ENCODE data around the gene KCNJ11.

The KCNJ11 gene

DNA sequence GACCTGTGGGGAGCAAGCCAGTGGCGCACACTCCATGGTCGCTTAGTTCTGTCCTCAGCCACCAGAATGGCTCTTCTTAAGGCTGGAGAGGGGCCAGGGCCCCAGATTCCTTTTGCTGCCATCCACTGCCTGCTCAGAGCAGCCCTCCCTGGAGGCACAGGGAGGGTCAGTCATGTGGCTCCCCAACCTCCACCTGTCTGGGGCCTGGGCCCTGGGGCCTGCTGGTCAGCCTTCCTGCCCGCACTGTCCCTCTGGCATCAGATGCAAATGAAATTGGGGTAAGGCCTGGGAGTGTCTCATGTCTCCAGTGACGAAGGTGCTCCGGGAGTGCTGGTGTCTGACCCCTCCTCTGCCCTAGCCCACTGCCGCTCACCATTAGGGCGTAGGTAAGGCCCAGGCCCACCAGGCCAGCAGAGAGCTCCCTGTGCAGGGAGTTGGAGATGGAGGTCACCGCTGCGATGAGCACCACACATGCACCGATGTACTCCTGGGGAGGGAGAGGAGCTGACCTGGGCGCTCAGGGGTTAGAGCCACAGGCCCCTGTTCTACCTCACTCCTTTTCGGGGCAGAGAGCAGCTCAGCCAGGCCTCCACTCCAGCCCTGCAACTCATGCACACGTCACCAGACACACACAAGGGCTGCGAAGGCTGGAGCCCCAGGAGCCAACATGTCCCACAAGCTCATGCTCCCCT lies 9.0 kb upstream of the KCNJ11 start:
- no peak for FAIRE-seq

DNA sequence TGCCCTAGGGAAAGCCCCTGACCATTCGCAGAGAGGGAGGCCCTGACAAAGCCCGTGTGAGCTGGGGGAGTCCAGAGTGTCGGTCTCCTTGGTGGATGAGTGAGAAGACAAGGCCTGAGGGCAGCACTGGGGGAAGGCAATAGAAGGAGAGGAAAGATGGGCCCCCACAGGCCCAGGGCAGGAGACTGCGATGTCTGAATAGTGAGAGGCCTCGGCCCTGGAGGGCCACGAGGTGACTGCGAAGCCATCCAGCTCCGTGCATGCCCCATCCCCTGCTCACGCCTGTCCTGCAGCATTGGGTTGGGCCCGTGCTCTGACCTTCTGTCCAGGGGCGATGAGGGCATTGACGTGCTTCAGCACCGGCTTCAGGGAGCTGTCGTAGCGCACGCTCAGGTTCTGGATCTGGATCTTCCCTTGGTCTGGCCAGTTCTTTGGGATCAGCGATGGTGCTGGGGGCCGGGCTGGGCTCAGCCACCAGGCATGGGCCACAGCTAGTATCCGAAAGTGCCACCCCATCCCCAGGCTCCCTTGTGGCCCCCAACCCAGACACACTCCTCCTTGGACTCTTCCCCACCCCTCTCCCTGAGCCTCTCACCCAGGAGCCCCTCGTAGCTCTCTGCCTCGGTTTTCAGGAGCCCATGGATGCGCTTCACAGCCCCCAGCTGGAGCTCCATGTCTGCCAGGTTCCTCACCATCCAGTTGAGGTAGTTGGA lies 8.3 kb upstream of the KCNJ11 start:
- TF ChIP-seq CTCF (IDR thresholded peaks at IDR 0.05; ENCODE audit: insufficient read depth, missing control alignments): no peak
- FAIRE-seq (no peak), DNase-seq (ENCODE audit: insufficient read length, low spot score) (no peak)

More for the DNA sequence above, 9.0 kb upstream of the KCNJ11 start:
- TF ChIP-seq CTCF (IDR thresholded peaks at IDR 0.05; ENCODE audit: insufficient read depth, missing control alignments): no peak
- DNase-seq (ENCODE audit: insufficient read length, low spot score): no peak

DNA sequence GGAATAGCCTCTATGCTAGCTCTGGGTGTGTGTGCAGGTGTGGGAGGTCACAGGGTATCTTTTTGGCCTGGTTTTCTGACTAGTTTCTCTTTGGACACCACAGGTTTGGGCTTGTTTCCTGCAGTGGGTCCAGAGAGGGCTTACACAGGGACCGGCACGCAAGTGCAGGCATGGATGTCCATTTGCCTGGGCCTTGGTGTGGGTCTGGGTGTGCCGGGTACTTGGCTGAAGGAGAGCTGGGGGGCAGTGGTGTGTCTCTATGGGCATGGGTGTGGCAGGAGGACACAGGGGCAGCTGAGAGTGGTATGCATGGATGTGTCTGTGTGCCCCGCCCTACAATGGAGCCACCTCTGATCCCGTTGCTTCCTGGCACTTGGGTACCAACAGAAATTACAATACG lies 7.5 kb upstream of the KCNJ11 start:
- DNase-seq (ENCODE audit: insufficient read length, low spot score) (no peak), FAIRE-seq (no peak)
- no peak for TF ChIP-seq CTCF (IDR thresholded peaks at IDR 0.05; ENCODE audit: insufficient read depth, missing control alignments)

DNA sequence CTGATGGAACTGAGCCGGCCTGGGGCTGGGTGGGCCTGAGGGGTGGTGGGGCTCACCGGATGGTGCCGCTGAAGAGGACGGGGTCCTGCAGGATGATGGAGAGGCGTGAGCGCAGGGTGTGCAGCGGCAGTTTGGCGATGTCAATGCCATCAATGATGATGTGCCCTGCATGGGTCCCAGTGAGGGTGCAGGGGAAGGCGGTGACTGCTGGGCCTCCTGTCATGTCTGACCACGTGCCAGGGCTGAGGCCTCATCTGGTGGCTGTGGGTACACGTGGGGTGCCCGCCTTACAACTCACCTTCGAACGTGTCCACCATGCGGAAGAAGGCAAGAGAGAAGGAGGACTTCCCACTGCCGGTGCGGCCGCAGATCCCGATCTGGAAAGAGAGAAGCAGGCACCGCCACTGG lies 7.1 kb upstream of the KCNJ11 start:
- FAIRE-seq (no peak), DNase-seq (ENCODE audit: insufficient read length, low spot score) (no peak)
- TF ChIP-seq CTCF (IDR thresholded peaks at IDR 0.05; ENCODE audit: insufficient read depth, missing control alignments): no peak

DNA sequence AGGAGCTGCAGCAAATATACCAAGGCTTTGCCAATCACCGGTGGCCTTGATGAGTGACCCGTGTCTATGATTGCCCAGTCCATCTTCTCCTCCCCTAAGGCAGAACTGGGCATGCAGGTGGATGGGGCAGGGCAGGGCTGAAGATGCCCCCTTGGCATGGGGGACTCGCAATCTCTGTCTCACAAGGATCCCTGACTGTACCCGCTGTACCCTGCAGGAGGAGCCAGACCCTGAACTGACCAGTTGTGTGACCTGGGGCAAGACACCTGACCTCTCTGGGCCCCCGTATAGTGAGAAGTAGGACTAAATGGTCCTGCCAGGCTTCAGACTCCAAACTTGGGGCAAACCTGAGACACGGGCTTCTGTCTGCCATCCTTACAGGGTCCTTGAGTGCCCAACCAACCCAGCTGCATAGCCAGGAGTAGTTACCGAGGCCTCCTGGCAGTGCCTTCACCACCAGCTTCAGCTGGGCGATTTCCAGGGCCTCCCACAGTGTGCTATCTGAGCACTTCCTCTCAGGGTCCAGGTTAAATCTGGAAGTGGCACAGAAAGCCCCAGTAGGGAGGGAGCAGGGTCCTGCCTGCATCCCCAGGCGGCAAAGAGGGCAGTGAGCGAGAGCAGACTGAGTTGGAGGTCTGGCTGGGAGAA lies 6.4 kb upstream of the KCNJ11 start:
- TF ChIP-seq CTCF (IDR thresholded peaks at IDR 0.05; ENCODE audit: insufficient read depth, missing control alignments): no peak
- DNase-seq (ENCODE audit: insufficient read length, low spot score) (no peak), FAIRE-seq (no peak)

DNA sequence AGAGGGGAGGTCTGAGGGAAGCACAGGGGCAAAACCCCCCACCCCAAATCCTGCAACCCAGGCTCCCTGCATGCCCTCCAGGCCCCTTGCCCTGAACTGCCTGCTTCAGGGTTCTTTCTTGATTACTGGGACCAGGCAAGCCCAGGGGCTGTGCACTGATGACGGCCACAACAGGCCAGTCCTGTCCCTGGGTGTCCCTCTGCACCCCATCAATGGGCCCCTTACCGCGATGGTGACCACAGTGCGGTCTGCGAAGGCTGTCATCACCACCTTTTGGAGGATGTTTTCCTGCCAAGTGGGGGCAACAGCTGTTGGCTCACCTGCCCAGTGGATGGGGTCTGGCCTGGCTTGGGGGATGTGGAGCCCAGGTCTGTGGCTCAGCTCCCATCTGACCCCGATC lies 5.0 kb upstream of the KCNJ11 start:
- FAIRE-seq: no peak
- no peak for TF ChIP-seq CTCF (IDR thresholded peaks at IDR 0.05; ENCODE audit: insufficient read depth, missing control alignments)
- no peak for DNase-seq (ENCODE audit: insufficient read length, low spot score)

DNA sequence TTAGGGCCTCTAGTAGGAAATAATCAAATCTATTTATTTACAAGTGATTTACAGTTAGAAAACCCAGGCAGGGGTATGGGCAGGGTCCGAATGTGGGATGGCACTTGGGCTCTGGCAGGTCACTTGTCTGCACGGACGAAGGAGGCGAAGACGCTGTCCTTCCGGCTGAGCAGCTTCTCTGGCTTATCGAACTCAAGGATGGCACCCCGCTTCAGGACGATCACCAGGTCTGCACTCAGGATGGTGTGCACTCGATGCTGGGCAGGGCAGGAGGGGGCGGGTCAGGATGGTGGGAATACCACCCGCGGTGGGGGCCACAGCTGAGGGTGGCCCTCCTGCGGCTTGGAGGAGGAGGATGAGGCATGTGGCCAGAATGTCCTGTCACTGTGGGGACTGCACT lies 4.4 kb upstream of the KCNJ11 start:
- TF ChIP-seq CTCF (IDR thresholded peaks at IDR 0.05; ENCODE audit: insufficient read depth, missing control alignments): no peak
- FAIRE-seq (no peak), DNase-seq (ENCODE audit: insufficient read length, low spot score) (no peak)
